Sigmoid colon (tissue), 4 donors: ENCODE data around the gene TACC2.

ENCODE experiments used
- CTCF ChIP-seq, 4 experiments: fragments of 450-650 bp in 3 of 4; fragments of 200-600 bp in 1 of 4; IDR thresholded peaks; one replicate each; pipeline ENCODE4 v1.5.1; 2016 to 2019; ENCODE audit warnings: antibody characterized with exemption in 4 of 4, mild to moderate bottlenecking in 3 of 4, moderate library complexity in 2 of 4
- EP300 ChIP-seq, 4 donors: sonication (generic); formaldehyde crosslinking; IDR thresholded peaks; one replicate each; pipeline ENCODE4 v1.6.1; 2017; ENCODE audit warnings: antibody characterized with exemption in 4 of 4
- POLR2A ChIP-seq, 2 donors: fragments of 450-650 bp; IDR thresholded peaks; one replicate each; pipeline ENCODE4 v1.6.1; 2016; ENCODE audit warnings: antibody characterized with exemption in 2 of 2, mild to moderate bottlenecking in 2 of 2, moderate library complexity in 2 of 2
- POLR2AphosphoS5 ChIP-seq, 4 donors: sonication (generic); formaldehyde crosslinking; IDR thresholded peaks; one replicate each; pipeline ENCODE4 v1.6.1; 2017; ENCODE audit warnings: antibody characterized with exemption in 4 of 4

GRCh38 chr10:122244001-122244975 is 255.3 kb downstream of the TACC2 start:
- TF ChIP-seq CTCF (IDR thresholded peaks at IDR 0.05) (no peak), POLR2A (IDR thresholded peaks at IDR 0.05) (no peak), POLR2AphosphoS5 (IDR thresholded peaks at IDR 0.05) (no peak), EP300 (IDR thresholded peaks at IDR 0.05) (no peak)
